HG03095 (cell line): ENCODE measurements around the gene DYTN.

ENCODE experiments used
- ATAC-seq: cut with Tn5 transposase; IDR thresholded peaks from one replicate; pipeline ENCODE4 v1.9.1; 2021; ENCODE audit warnings: moderate library complexity; ENCODE audit not compliant: unreplicated experiment

The DYTN gene

GRCh38 chr2:206701952-206702605 is 16.1 kb downstream of the DYTN start:
- no peak for ATAC-seq

- ATAC-seq, result no peak
Measured at GRCh38 chr2:206700156-206700555, 18.0 kb downstream of the DYTN start.

- no peak for ATAC-seq
Measured at GRCh38 chr2:206698811-206699210, 19.4 kb downstream of the DYTN start.

GRCh38 chr2:206696910-206697309 is 21.3 kb downstream of the DYTN start:
- no peak for ATAC-seq

GRCh38 chr2:206693399-206694137 is 24.6 kb downstream of the DYTN start:
- ATAC-seq, result no peak

GRCh38 chr2:206692971-206693370 is 25.2 kb downstream of the DYTN start:
- no peak for ATAC-seq

- ATAC-seq, result no peak
Measured at GRCh38 chr2:206688990-206689389, 29.2 kb downstream of the DYTN start.

- ATAC-seq, result no peak
Measured at GRCh38 chr2:206688453-206688852, 29.7 kb downstream of the DYTN start.

GRCh38 chr2:206683546-206683945 is 34.6 kb downstream of the DYTN start:
- no peak for ATAC-seq

GRCh38 chr2:206670531-206671319 is 47.5 kb downstream of the DYTN start:
- ATAC-seq, result no peak

- ATAC-seq, result no peak
Measured at GRCh38 chr2:206665251-206665650, 52.9 kb downstream of the DYTN start.

- ATAC-seq, result no peak
Measured at GRCh38 chr2:206657087-206657486, 61.1 kb downstream of the DYTN start.

GRCh38 chr2:206647985-206648384 is 70.2 kb downstream of the DYTN start:
- no peak for ATAC-seq

- ATAC-seq, result no peak
Measured at GRCh38 chr2:206642075-206643025, 75.8 kb downstream of the DYTN start, which contains the start of gene FAM237A. Gene FAM237A, plus strand, starts transcription at chr2:206642487. Its CDS starts 1,750 bp downstream, at chr2:206644237.

- ATAC-seq, result no peak
Measured at GRCh38 chr2:206641226-206641625, 77.0 kb downstream of the DYTN start.

GRCh38 chr2:206639636-206640035 is 78.6 kb downstream of the DYTN start:
- ATAC-seq, result no peak

GRCh38 chr2:206635015-206635414 is 83.2 kb downstream of the DYTN start:
- no peak for ATAC-seq

GRCh38 chr2:206631340-206631739 is 86.9 kb downstream of the DYTN start:
- ATAC-seq, result no peak

- ATAC-seq, result no peak
Measured at GRCh38 chr2:206627632-206628031, 90.6 kb downstream of the DYTN start.

GRCh38 chr2:206626108-206626507 is 92.1 kb downstream of the DYTN start:
- ATAC-seq, result no peak

- ATAC-seq, result no peak
Measured at GRCh38 chr2:206619011-206619410, 99.2 kb downstream of the DYTN start.
